ENCODE measurements around the gene PRRT2. TPM values are rescaled to one million over a fixed set of nuclear protein-coding genes. Genes with fewer than 3 reads are reported as not detected.

The PRRT2 gene
- polyA plus RNA-seq, 6 donors from 2014 or later, result 0.10 to 0.97 TPM; not detected in 4

GRCh38 chr16:29804020-29804419 is 8.0 kb upstream of the PRRT2 start:
- no peaks in the 10 kb centered on the region for H3K9me3 Mint-ChIP-seq
- no peak for ATAC-seq (ENCODE audit: low read depth in 2 of 2)
- no peak for DNase-seq
- peak overlapping the region; percentile 94 to 100 (median 100) for H3K4me3 Mint-ChIP-seq
- peaks cover 34 to 37% (median 35%) of the 10 kb centered on the region in 3 donors for H3K4me1 Mint-ChIP-seq
- no peaks in the 10 kb centered on the region for H3K27me3 Mint-ChIP-seq
- peak overlapping the region; percentile 36 to 98 (median 94) for H3K27ac Mint-ChIP-seq
- H3K36me3 Mint-ChIP-seq, result peaks cover 0 to 7% of the 10 kb centered on the region in 2 donors

GRCh38 chr16:29804455-29805231 is 7.3 kb upstream of the PRRT2 start:
- DNase-seq (no peak), ATAC-seq (ENCODE audit: low read depth in 2 of 2) (no peak)
- H3K4me3 Mint-ChIP-seq, result peak overlapping the region; percentile 94 to 100 (median 100)
- H3K27ac Mint-ChIP-seq, result peak overlapping the region; percentile 98 to 100 (median 100)
- H3K4me1 Mint-ChIP-seq, result peaks cover 35 to 37% (median 36%) of the 10 kb centered on the region in 3 donors
- no peaks in the 10 kb centered on the region for H3K27me3 Mint-ChIP-seq
- H3K9me3 Mint-ChIP-seq, result no peaks in the 10 kb centered on the region
- H3K36me3 Mint-ChIP-seq, result peaks cover 0 to 7% of the 10 kb centered on the region in 2 donors

- H3K36me3 Mint-ChIP-seq, result peaks cover 0 to 7% of the 10 kb centered on the region in 2 donors
- no peaks in the 10 kb centered on the region for H3K27me3 Mint-ChIP-seq
- H3K4me3 Mint-ChIP-seq, result peak overlapping the region; percentile 94 to 100 (median 100)
- no peaks in the 10 kb centered on the region for H3K9me3 Mint-ChIP-seq
- peak; percentile 98 for DNase-seq
- peak overlapping the region; percentile 98 to 100 (median 100) for H3K27ac Mint-ChIP-seq
- H3K4me1 Mint-ChIP-seq, result peaks cover 38 to 45% (median 39%) of the 10 kb centered on the region in 3 donors
- ATAC-seq (ENCODE audit: low read depth in 2 of 2), result peak; percentile 70 to 75
These were observed 6.5 kb upstream of the PRRT2 start for GRCh38 chr16:29805232-29806098.

DNA sequence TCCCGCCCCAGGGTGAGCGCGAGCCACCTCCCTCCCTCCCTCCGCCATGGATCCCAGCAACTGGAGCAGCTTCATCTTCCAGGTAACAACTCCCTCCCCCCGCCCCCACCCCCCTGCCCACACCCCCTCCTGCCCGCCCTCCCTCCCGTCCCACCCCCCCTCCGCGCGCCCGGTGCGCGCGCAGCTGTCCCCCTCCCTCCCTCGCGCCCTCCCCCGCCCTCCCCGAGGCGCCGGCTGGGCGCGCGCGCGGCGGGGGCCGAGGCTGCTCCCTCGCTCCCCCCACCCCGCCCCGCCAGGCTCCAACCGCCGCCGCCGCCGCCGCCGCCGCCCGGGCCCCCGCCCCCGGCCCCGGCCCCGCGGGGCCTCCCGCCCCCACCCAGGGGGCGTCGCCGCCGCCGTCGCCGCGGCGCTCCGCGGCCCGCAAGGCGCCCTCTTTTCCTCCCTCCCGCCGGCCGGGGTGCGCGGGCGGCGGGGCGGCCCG is 5.9 kb upstream of the PRRT2 start, which contains the start of gene MAZ:
Gene MAZ, plus strand, starts transcription at position 431 of the 481 bp plus-strand sequence. CDS start 173 bp downstream, outside the sequence.
- no peaks in the 10 kb centered on the region for H3K27me3 Mint-ChIP-seq
- peaks cover 44 to 52% (median 45%) of the 10 kb centered on the region in 3 donors for H3K4me1 Mint-ChIP-seq
- H3K27ac Mint-ChIP-seq, result peak within 1 kb of the TSS; percentile 98 to 100 (median 100)
- H3K4me3 Mint-ChIP-seq, result peak within 1 kb of the TSS; percentile 95 to 100 (median 100)
- peak; percentile 60 for DNase-seq
- ATAC-seq (ENCODE audit: low read depth in 2 of 2), result peak in 1 of 2 donors; percentile 3
- no peaks in the 10 kb centered on the region for H3K9me3 Mint-ChIP-seq
- H3K36me3 Mint-ChIP-seq, result peaks cover 0 to 7% of the 10 kb centered on the region in 2 donors

- peak overlapping the region; percentile 78 to 95 (median 89) for H3K4me3 Mint-ChIP-seq
- peaks cover 0 to 7% of the 10 kb centered on the region in 2 donors for H3K36me3 Mint-ChIP-seq
- ATAC-seq (ENCODE audit: low read depth in 2 of 2), result no peak
- H3K9me3 Mint-ChIP-seq, result no peaks in the 10 kb centered on the region
- peaks cover 0 to 6% (median 5%) of the 10 kb centered on the region in 3 donors for H3K27me3 Mint-ChIP-seq
- peaks cover 48 to 59% (median 51%) of the 10 kb centered on the region in 3 donors for H3K4me1 Mint-ChIP-seq
- peak overlapping the region in 5 of 6 donors; percentile 90 to 98 (median 95) for H3K27ac Mint-ChIP-seq
- peak; percentile 35 for DNase-seq
These were observed 5.2 kb upstream of the PRRT2 start for GRCh38 chr16:29806641-29807425.

DNA sequence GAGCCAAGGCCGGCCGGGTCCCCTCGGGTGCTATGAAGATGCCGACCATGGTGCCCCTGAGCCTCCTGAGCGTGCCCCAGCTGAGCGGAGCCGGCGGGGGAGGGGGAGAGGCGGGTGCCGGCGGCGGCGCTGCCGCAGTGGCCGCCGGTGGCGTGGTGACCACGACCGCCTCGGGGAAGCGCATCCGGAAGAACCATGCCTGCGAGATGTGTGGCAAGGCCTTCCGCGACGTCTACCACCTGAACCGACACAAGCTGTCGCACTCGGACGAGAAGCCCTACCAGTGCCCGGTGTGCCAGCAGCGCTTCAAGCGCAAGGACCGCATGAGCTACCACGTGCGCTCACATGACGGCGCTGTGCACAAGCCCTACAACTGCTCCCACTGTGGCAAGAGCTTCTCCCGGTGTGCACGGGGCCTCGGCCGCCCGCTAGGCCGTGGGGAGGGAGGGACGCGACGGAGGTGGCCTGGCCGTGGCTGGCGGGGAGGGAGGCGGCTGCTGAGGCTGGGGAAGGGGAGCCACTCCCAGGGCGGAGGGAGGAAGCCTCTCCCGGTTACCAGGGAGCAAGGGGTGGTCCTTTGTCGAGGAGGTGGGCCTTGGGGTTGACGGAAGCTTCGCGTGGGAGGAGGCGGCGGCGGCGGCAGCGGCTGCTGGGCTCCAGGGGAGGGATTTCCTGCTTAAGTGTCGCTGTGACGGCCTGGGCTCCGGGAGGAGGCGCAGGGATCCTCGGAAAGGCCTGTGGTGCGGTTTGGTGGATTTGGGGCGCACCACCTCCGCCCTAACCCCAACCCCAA is 4.4 kb upstream of the PRRT2 start:
- ATAC-seq (ENCODE audit: low read depth in 2 of 2), result peak; percentile 39 to 46
- DNase-seq, result peak; percentile 85
- Mint-ChIP-seq H3K36me3 (peaks cover 0 to 7% of the 10 kb centered on the region in 2 donors), H3K4me3 (peak overlapping the region; percentile 78 to 95 (median 89)), H3K9me3 (no peaks in the 10 kb centered on the region), H3K27ac (peak overlapping the region; percentile 85 to 98 (median 96)), H3K4me1 (peaks cover 49 to 62% (median 51%) of the 10 kb centered on the region in 3 donors), H3K27me3 (peaks cover 0 to 11% (median 6%) of the 10 kb centered on the region in 3 donors)

DNA sequence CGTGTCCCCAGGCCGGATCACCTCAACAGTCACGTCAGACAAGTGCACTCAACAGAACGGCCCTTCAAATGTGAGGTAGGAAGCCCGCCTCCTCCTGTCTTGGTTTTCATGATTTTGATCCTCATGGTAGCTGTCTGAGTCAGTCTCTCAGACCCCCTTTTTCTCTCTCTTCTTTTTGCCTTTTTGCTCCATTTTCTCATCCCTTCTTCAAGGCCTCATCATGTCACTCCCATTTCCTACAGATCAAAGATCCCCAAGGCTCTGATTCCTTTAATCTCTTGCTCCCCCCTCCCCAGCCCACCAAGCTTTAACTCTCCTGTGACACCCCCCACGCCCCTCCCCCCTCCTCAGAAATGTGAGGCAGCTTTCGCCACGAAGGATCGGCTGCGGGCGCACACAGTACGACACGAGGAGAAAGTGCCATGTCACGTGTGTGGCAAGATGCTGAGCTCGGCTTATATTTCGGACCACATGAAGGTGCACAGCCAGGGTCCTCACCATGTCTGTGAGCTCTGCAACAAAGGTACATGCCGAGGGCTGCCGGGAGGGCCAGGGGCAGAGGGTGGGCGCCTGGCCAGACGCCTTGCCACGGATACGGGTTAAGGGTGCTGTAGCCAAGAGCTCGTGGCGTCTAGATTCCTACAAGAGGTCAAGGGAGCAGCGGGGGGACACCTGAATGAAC is 3.6 kb upstream of the PRRT2 start:
- H3K36me3 Mint-ChIP-seq, result peaks cover 0 to 7% of the 10 kb centered on the region in 2 donors
- peak overlapping the region; percentile 78 to 95 (median 89) for H3K4me3 Mint-ChIP-seq
- H3K27me3 Mint-ChIP-seq, result peaks cover 0 to 11% (median 6%) of the 10 kb centered on the region in 3 donors
- ATAC-seq (ENCODE audit: low read depth in 2 of 2) (no peak), DNase-seq (no peak)
- peak overlapping the region; percentile 85 to 98 (median 96) for H3K27ac Mint-ChIP-seq
- peaks cover 52 to 61% (median 52%) of the 10 kb centered on the region in 3 donors for H3K4me1 Mint-ChIP-seq
- H3K9me3 Mint-ChIP-seq, result no peaks in the 10 kb centered on the region

GRCh38 chr16:29809031-29809747 is 2.8 kb upstream of the PRRT2 start:
- Mint-ChIP-seq H3K36me3 (peaks cover 0 to 7% of the 10 kb centered on the region in 2 donors), H3K27me3 (peaks cover 0 to 11% (median 6%) of the 10 kb centered on the region in 3 donors), H3K27ac (peak overlapping the region in 2 of 6 donors; percentile 12 to 44), H3K4me3 (peak overlapping the region in 6 of 8 donors; percentile 25 to 95 (median 68)), H3K9me3 (no peaks in the 10 kb centered on the region), H3K4me1 (peaks cover 44 to 52% (median 49%) of the 10 kb centered on the region in 3 donors)
- ATAC-seq (ENCODE audit: low read depth in 2 of 2), result no peak
- DNase-seq, result no peak

DNA sequence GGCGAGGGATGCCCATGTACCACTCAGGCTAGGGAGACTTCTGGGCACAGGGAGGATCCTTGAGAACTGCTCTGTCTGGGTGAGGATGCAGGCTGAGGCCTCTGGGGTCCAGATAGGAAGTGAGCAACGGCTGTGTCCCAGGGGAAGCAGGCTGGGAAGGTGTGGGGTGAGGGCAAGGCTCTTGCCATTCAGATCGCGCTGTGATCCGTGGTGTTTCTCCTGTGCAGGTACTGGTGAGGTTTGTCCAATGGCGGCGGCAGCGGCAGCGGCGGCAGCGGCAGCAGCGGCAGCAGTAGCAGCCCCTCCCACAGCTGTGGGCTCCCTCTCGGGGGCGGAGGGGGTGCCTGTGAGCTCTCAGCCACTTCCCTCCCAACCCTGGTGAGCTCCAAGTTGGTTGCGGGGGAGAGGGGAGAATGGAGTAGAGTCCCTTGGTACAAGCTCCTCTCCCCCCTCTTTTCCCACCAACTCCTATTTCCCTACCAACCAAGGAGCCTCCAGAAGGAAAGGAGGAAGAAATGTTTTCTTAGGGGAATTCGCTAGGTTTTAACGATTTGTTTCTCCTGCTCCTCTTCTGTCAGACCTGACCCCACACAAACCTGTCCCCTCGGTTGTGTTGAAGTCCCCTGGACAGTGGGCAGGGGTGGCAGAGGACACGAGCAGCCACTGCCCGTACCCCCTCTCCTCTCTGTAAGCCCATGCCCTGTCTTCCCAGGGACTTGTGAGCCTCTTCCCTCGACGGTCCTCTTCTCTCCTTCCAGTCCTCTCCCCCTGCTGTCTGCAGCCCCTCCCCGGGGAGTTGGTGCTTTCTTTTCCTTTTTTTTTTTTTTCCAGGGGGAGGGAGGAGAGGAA is 1.9 kb upstream of the PRRT2 start:
- Mint-ChIP-seq H3K27ac (peak overlapping the region in 2 of 6 donors; percentile 42 to 86), H3K4me1 (peaks cover 45 to 52% (median 51%) of the 10 kb centered on the region in 3 donors), H3K36me3 (peaks cover 0 to 7% of the 10 kb centered on the region in 2 donors), H3K4me3 (peak overlapping the region in 6 of 8 donors; percentile 57 to 89 (median 69)), H3K27me3 (peaks cover 0 to 11% (median 6%) of the 10 kb centered on the region in 3 donors), H3K9me3 (no peaks in the 10 kb centered on the region)
- ATAC-seq (ENCODE audit: low read depth in 2 of 2) (no peak), DNase-seq (no peak)

GRCh38 chr16:29810699-29811169 is 1.3 kb upstream of the PRRT2 start:
- peaks cover 44 to 54% (median 52%) of the 10 kb centered on the region in 3 donors for H3K4me1 Mint-ChIP-seq
- ATAC-seq (ENCODE audit: low read depth in 2 of 2), result no peak

More at GRCh38 chr16:29810699-29811169, 1.3 kb upstream of the PRRT2 start:
- Mint-ChIP-seq H3K4me3 (peak overlapping the region; percentile 77 to 91 (median 86)), H3K9me3 (no peaks in the 10 kb centered on the region), H3K27ac (peak overlapping the region in 1 of 6 donors; percentile 84), H3K36me3 (peaks cover 0 to 7% of the 10 kb centered on the region in 2 donors), H3K27me3 (peaks cover 0 to 11% (median 6%) of the 10 kb centered on the region in 3 donors)
- DNase-seq, result no peak
